ENCODE results near the gene HOXC12. TPM values are rescaled to one million over a fixed set of nuclear protein-coding genes. Genes with fewer than 3 reads are reported as not detected.

Gene HOXC12
- polyA plus RNA-seq, 1 of the 3 experiments (the other 2 are of a cell fraction): not detected

- no peaks in the 10 kb centered on the region for H4K20me1 ChIP-seq (ENCODE audit: insufficient read depth)
- H3K4me2 ChIP-seq: no peak overlapping the region
- no peak overlapping the region for H2AFZ ChIP-seq (ENCODE audit: low read depth)
- WGBS (ENCODE audit: low lambda C conversion rate): 84% methylated on average over 19 of the region's 19 CpGs
- no peaks in the 10 kb centered on the region for H3K36me3 ChIP-seq (replicated peaks in 1 of 2; ENCODE audit: control insufficient read depth in 1 of 2, insufficient read depth in 2 of 2, low read length in 1 of 2)
- no peaks in the 10 kb centered on the region for H3K9me3 ChIP-seq
- H3K27me3 ChIP-seq (ENCODE audit: insufficient read depth): peaks cover 13% of the 10 kb centered on the region; the same call in 1 of the 2 replicates
- H3K27ac ChIP-seq (ENCODE audit: low read depth in 2 of 2, low read length in 1 of 2): no peak overlapping the region
- no peak overlapping the region for H3K9ac ChIP-seq
- H3F3A ChIP-seq (replicated peaks; ENCODE audit: insufficient read depth): no peaks in the 10 kb centered on the region
- CTCF ChIA-PET: interaction anchor here (6.4 to 24.5 kb wide), 6 partner anchors 16 to 212 kb away, joined by 57 to 568 read pairs (median 200); partner anchors contain the start of genes HOXC10, HOXC5, HOXC6 and SMUG1
- H3K9me2 ChIP-seq: no peaks in the 10 kb centered on the region
- no peak for DNase-seq
- H3K79me2 ChIP-seq (ENCODE audit: insufficient read depth): no peaks in the 10 kb centered on the region
- POLR2A ChIA-PET: no interaction called here
- H3K4me1 ChIP-seq (ENCODE audit: control insufficient read depth in 1 of 2, insufficient read depth in 2 of 2, low read depth in 1 of 2, low read length in 1 of 2): peaks cover 0 to 18% of the 10 kb centered on the region in 2 experiments; a peak in 1 of 4 replicates
- no peak overlapping the region for H3K4me3 ChIP-seq (ENCODE audit: low read depth in 2 of 2, low read length in 1 of 2)
- no peak for TF ChIP-seq IRF3 (IDR thresholded peaks at IDR 0.05; ENCODE audit: low read depth, low read length)
- TF ChIP-seq USF2 (IDR thresholded peaks at IDR 0.05; ENCODE audit: borderline replicate concordance, low read depth, low read length): no peak
- TF ChIP-seq PBX3 (IDR thresholded peaks at IDR 0.05): no peak
- TF ChIP-seq RCOR1 (IDR thresholded peaks at IDR 0.05; ENCODE audit: low read length): no peak
- TF ChIP-seq SIN3A (IDR thresholded peaks at IDR 0.05; ENCODE audit: borderline replicate concordance, low read depth, low read length): no peak
- TF ChIP-seq JUND (IDR thresholded peaks at IDR 0.05): no peak
- no peak for TF ChIP-seq NFIC (IDR thresholded peaks at IDR 0.05; ENCODE audit: borderline replicate concordance)
- no peak for TF ChIP-seq RXRA (IDR thresholded peaks at IDR 0.05; ENCODE audit: borderline replicate concordance, low read depth)
- no peak for TF ChIP-seq USF1 (IDR thresholded peaks at IDR 0.05; ENCODE audit: borderline replicate concordance, low read depth)
- no peak for TF ChIP-seq FOSL2 (IDR thresholded peaks at IDR 0.05; ENCODE audit: borderline replicate concordance, low read depth)
- no peak for TF ChIP-seq RFX5 (IDR thresholded peaks at IDR 0.05; ENCODE audit: low read length)
- no peak for TF ChIP-seq REST (IDR thresholded peaks at IDR 0.05; ENCODE audit: low read depth, low read length)
- no peak for TF ChIP-seq TEAD4 (IDR thresholded peaks at IDR 0.05; ENCODE audit: borderline replicate concordance, insufficient read depth)
These were observed 47.7 kb downstream of the HOXC12 start for GRCh38 chr12:54002278-54002914.
